HG03469 (cell line): Measurements from ENCODE around the gene EDARADD.

ENCODE experiments used
- ATAC-seq: cut with Tn5 transposase; IDR thresholded peaks from one replicate; pipeline ENCODE4 v1.9.1; 2021; ENCODE audit warnings: mild to moderate bottlenecking, moderate library complexity, moderate number of reproducible peaks; ENCODE audit not compliant: unreplicated experiment

Gene EDARADD

DNA sequence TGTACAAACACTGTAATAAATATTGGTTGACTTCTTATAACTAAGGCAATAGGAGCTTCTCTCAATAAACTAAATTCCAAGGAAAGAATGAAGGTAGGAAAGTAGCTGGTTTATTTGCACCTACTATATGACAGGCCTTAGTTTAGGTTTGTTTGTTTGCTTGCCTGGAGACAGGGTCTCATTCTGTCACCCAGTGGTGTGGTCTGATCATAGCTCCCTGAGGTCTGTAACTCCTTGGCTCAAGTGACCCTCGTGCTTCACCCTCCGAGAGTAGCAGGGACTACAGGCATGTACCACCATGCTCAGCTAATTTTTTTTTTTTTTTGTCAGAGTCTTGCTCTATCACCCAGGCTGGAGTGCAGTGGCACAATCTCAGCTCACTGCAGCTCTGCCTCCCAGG, 1.9 kb upstream of the EDARADD start:
- no peak for ATAC-seq

DNA sequence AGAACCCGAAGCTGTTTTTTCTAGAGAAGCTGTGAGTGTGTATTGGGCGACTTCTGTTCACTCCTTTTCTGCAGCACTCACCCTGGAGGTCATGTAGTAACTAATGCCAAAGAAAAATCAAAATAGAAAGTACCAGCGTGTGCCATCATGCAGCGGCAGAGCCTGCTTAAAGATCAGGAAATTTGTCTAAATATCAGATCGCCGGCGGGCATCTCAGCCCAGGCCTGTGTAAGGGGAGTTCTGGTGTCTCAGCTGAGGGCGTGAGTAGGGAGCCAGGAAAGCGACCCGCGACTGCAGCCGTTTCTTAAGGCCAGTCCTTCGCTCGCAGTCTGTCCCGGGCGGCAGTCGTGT, 768 bp downstream of the EDARADD start:
- ATAC-seq: no peak

DNA sequence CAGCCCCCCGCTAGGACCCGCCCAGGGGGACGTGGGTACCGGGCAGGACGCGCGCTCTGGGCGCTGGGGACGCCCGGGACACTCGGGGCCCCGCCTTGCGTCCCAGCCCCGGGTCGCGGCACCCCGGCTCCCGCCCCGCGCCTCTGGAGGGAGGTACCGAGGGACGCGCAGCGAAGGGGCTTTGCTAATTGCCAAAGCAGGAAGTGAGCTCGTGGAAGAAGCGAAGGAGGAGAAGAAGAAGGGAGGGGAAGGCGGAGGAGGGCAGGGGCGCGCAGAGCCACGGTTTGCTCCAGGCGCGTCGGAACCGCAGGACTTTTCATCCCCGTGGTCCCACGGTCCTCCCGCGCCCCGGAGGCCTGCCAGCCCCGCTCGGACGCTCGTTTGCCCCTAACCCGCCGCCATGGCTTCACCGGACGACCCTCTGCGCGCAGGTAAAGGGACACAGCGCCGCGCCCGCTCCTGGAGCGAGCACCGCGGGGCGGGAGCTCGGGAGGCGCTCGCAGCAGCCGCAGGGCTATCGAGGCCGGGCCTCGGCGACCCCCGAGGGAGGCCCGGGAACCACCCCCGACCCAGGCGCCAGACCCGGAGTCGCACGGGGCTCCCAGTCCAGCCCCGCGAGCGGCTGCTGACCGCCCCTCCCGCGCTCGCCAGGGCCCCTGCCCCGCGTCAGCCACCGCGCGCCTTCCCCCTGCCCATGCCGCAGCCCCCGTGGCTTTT, 1.3 kb downstream of the EDARADD start:
- peak; percentile 58 for ATAC-seq

DNA sequence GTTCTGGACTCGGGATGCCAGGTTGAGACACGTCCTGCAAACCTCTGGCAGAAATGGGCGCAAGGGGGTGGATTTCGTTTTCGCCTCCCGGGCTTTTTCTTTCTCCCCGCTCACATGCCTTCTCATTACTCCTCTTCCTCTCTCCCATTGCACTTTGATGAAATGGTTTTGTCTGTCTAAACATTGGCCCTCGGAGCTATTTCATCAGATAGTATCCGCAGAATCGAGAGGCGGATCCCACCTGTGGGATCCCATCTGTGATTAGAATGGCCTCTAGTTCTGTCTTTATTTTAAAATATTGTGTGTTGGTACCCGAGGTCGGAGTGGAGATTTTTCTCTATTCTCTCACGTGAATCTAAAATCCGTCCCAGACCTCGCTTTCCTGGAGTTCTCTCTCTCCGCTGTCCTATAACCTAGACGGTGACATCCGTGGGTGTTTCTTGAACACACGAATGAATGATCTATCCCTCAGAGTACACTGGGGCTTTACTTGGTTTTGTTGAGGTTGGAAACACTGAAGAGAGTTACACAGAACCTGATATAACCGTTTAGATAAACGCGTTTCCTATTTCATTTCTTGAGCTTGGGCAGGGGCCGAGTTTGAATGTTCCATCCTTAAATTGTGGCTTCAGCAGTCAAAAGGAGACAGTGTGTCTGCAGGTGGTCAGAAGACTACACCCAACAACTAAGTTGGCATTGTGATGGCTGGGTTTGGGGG, 2.0 kb downstream of the EDARADD start:
- ATAC-seq: no peak

DNA sequence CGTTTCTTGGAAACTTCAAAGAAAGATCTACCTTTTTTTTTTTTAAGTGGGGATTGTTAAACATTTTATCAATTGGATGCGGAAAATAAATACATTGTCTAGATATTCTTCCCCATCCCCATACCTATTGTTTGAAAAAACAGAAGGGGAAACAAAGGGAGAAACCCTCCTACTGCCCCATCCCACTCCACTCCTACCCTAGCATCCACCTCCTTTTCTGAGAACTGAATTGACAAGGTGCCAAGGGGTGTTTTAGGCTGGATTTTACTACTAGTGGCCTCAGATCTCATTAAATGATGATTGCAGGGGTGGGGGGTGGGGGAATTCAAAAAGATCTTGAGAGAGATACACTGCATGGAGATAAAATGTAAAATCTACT, 2.6 kb downstream of the EDARADD start:
- no peak for ATAC-seq

DNA sequence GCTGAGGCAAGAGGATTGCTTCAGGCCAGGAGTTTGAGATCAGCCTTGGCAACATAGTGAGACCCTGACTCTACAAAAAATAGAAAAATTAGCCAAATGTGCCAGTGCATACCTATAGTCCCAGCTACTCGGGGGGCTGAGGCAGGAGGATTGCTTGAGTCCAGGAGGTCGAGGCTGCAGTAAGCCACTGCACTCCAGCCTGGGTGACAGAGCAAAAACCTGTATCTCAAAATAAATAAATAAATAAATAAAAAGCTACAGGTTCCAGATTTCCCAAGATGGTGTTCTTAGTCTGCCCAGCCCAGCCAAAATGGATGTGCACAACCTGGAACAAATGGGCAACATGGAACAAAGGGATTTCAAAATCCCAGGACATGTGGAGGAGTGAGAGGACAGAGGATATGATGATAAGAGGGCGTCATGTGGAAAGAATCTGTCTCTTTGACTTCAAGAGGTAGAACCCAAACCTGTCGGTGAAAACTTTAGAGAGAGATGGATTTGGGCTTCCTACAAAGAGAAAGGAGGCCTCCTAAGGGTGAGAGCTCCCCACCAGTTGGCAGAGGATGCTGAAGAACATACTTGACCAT, 3.2 kb downstream of the EDARADD start:
- ATAC-seq: no peak

DNA sequence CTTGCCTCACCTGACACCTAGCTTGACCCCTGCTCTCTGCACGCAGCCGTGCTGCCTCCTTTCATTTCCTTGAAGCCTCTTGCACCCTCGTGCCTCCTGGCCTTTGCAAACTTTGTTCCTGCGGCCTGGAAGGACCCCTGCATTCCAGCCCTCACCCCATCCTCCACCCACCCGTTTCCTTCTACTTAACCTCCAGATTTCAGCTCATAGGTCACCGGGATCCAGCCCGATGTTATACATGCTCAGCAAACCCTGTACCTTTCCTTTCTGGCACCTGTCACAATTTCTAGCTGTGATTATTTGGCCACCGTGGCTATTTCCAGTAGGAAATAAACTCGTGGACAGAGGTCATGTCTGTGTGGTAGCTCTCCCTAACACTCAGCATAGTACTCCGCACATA, 4.5 kb downstream of the EDARADD start:
- no peak for ATAC-seq

DNA sequence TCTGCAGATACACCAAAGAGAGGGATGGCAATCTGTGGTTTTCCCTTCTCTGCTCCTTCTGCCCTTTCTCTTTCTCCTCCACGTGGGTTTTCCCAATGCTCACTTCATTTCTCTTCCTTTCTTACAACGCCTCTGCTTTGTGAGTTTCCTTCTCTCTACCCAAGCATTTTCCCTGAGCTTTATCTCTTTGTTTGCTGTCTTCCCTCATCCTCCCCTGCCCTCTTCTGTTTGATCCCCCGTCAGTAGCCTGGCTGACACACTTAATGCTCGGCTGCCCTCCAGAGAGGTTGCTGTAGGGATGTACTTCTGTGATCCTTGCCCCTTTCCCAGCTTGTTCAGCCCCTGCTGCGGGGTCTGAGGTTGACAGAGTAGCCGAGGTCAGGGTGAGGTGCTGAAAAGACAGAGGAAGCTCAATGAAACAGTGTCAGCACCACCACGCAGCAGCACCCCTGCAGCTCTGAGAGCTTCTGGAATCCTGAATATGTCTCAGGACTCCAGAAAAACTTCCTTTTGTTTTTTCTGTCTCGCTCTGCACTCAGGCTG, 6.0 kb downstream of the EDARADD start:
- ATAC-seq: no peak

DNA sequence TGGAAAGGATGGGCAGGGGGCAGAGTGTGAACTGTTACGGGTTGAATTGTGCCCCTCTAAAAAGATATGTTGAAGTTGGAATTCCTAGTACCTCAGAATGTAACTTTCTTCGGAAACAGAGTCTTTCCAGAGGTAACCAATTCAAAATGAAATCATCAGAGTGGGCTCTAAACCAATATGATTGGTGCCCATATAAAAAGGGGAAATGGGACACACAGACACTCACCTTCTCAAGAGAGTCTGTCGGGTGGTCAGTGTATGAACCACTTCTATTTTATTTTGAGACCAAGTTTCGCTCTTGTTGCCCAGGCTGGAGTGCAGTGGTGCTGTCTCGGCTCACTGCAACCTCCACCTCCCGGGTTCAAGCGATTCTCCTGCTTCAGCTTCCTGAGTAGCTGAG, 7.6 kb downstream of the EDARADD start:
- ATAC-seq: no peak

DNA sequence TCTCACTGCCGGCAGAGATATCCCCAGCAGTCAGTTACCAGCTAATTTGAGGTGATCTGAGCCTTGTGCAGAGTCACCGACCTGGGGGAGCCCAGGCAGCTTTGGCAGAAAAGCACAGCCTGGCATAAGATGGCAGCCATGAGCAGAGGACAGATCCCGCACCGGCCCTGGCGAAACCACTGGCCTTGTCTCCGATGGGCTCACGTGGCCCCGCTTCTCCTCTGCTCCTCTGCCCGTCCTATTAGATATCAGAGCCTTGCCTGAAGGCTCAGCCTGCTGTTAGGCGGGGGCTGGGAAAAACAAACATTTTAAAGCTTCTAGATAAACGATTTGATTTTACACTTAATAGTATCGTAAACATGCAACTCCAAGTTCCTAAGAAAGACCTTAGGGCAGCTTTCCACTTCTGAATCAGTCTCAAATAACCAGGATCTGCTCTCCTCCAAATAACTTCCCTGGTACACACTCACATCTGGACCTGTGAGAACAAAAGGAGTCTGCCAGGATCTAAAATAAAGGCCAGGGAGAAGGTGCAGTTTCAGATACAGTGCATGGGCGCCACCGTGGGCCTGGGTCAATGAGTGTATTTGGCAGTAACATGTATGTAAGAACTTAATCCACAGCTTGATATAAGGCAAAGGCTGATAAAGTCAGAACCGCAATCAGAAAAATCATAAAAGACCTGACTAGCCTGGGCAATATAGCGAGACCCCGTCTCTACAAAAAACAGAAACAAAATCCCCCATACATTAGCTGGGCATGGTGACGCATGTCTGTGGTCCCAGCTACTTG, 10.0 kb downstream of the EDARADD start:
- ATAC-seq: no peak

DNA sequence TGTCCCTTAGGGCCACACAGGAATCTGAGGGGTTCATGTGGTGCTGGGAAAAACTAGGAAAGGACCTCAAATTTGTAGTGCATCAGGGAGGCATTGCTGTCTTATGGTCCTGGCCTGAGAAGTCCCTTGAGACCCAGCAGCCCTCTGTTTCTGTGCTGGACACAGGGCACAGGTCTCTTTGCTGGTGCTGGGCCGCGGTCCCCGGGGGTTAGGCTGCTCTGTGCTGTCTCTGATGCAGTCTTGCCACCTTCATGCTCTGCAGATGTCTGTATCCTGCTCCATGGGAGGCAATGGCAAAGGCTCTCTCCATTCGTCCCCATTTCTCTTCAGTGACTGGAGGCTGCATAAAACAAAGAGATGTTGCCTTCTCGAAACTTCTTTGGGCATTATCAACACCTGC, 13.0 kb downstream of the EDARADD start:
- no peak for ATAC-seq

DNA sequence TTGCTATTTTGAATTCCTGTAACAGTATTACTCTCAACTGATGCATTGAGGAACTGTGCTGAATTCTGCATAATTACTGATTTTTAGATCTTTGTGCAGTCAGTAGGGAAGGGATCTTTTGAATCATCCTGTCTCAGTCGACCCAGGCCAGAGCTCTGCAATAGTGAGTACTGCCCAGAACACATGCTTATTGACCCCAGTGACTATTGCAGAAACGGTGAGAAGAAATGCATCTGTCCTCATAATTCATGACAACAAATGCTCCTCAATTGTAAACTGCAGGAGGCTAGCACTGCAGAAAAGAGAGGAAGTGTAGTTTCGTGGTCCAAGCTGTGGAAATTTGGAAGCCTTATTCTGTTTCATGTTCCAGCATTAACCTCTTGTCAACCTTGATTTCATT, 19.6 kb downstream of the EDARADD start:
- no peak for ATAC-seq

DNA sequence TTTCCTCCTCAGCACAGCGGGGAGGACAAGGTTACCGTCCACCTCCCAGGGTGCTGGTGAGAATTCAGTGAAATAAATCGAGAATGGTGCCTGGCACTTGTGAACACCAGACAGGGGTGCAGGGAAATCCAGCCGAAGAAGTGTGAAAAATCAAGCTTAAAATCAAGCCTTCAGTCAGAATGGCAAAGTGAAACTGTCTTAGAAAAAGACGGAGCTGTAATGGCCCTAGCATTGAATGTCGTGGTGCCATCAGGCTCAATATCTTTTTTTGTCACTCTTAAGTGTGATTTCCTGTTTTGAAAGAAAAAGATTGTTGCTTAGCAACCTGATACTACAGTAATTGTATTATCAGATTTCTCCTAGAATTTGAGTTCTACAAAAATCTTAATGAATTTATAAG, 22.1 kb downstream of the EDARADD start:
- no peak for ATAC-seq

DNA sequence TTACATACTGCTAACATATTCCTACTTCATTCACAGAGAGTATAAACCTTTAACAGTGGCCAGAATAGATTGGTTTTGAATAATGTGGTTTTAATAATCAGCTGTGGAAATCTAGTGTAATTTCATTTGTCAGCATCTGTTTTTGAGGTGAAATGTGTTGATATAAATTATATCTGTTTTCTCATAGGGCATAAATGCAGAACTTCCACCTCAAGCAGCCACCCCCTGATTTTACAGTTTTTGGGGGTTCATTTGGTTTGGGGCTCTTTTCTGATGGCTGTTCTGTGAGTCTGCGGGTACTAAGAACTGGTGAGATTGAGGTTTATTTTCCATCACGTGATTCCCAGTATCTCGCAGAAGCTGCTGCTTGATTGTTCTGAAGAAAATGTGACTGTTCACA, 23.2 kb downstream of the EDARADD start:
- ATAC-seq: no peak

DNA sequence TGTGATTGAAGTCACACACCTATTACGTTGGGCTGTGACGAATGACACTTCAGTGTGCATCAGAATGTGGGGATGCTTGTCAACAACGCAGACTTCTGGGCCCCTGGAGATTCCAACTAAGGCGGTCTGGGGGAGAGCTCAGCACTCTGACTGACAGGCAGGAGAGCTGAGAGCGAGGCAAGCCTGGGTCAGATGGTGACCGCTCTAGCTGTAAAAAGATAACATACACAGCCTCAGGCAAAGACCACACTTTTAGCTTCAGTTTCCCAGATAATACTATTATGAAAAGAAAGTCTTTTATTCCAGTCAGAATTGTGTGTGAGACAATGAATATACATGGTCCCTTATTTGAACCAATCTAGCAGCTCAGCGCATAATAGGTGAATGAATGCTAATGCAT, 25.4 kb downstream of the EDARADD start:
- ATAC-seq: no peak

DNA sequence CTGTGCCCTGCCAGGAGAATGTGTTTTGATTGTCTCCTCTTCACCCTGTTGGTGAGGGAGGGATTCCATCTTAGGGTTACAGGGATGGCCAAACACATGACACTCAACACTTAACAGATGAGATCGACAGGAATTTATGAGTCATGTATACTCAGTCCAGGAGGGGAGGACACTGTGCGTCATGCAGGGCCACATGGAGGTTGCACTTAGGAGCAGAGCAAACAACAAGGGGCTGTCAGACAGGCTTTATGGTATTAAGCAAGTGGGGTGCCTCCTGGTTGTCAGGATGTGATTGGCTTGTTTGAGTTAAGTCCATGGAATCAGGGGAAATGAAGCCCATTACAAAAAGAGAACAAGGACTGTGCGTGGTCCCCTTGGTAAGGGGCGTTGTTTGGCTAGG, 26.9 kb downstream of the EDARADD start:
- ATAC-seq: no peak

DNA sequence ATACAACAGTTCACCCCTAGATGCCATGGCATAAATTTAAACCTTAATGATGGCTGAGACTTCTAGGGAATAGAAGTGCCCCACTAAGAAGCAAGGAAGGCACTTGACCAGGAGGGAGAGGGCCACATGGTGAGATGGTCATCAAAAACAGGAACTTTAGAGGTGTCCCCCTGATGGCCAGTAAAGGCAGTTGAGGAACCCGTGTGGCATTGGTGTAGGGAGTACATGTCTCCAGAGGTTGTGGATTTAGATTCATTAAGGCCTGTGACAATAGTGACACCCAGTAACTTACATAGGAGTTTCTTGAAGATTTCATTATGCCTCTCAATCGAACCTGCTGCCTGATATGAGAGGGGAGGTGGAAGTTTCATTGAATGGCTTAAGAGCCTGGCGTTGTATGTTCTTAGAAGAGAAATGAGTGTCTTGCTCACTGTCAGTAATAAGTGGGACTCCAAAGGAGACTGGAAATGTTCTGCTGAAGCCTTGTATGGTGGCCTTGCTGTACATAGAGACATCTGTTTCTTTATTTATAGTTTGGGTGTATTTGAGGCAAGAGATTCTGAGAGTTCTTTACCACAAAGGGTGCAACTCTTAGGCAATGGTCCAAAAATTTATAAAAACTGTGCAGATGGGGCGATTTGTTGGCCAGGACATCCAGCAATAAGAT, 27.9 kb downstream of the EDARADD start:
- no peak for ATAC-seq

DNA sequence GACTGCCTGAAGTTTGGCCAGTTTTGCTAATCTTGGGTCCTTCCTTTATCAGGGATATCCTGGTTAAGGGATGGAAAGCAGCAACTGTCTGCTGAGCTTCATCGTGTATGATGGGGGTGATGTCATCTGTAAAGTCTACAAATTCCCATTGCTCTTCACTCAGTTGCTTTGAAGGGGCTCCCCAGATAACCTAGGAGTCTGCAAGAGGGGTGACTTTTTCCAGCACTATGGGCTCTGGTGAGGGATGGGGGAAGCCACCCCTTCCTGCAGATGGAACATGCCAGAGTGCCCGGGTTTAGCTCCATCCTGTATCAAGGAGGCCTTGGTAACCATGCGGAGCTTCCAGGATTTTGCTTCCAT, 28.4 kb downstream of the EDARADD start:
- no peak for ATAC-seq

DNA sequence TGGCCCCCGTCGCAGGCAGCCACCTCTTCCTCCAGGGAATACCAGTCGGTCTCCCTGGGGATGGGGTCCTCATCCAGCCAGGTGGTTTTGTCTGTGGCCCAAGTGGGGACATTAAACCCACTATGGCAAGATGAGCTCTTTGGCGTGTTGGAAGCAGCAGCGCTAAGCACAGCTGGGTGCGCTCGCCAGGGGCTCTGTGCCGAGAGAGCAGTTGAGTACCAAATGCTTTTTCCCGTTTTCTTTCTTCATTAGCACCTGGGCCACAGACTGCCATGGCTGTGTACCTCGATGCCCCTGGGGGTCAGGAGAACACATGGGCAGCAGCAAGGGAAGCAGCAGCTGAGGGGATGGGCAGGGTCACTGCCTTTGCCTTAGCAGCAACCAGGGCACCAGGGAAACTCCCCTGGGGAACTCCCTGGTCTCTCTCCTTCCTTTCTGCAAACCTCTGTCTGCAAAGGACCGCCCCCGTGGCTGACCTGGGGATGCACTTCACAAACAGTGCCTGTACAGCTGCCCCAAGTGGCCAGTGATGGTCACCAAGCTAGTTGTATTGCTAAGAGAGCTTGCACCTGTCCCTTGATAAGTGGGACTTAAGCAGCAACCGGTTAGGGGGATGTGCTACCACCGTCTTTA, 31.1 kb downstream of the EDARADD start:
- peak; percentile 90 for ATAC-seq

DNA sequence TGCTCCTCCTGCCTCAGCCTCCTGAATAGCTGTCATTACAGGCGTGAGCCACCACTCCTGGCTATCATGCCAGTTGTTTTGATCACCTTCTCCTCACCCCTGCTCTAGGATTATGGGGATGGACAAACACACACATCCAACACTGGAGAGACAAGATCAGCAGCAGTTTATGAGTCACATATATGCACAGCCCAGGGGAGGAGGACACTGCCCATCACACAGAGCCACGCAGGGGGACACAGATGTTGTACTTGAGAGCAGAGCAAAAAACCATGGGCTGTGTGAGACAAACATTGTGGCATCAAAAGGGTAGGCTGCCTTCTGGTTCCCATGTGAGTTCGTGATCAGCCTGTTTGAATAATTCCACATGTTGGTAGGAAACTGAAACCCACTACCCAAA, 32.1 kb downstream of the EDARADD start:
- no peak for ATAC-seq
